GM18517 (cell line): Measurements from ENCODE around the gene RCAN1.
"Not testable (repeated sequence)": the region's sequence is repeated elsewhere in the genome, so short reads cannot be mapped to it uniquely, and the experiment has no call there.

Experiments used
- ATAC-seq: cut with Tn5 transposase; IDR thresholded peaks from one replicate; pipeline ENCODE4 v1.9.1; 2021; ENCODE audit warnings: mild to moderate bottlenecking, moderate library complexity; ENCODE audit not compliant: unreplicated experiment

The RCAN1 gene

DNA sequence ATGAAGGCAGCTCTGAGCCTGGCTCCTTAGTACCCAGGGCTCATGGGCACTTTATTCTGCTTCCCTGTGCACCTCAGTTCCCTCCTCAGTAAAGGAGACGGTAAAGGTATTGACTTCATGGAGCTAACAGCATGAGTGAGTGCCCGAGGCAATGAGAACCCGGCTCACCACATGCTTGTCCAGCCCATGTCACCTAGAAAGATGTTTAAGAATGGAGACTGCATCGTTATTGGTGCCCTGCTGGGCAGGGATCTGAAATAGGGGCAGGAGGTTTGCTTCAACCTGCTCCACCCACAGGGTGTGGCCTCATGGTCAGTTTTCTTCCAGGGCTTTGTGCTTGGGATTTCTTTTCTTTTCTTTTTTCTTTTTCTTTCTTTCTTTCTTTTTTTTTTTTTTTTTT, 95.9 kb downstream of the RCAN1 start:
- ATAC-seq = no peak

DNA sequence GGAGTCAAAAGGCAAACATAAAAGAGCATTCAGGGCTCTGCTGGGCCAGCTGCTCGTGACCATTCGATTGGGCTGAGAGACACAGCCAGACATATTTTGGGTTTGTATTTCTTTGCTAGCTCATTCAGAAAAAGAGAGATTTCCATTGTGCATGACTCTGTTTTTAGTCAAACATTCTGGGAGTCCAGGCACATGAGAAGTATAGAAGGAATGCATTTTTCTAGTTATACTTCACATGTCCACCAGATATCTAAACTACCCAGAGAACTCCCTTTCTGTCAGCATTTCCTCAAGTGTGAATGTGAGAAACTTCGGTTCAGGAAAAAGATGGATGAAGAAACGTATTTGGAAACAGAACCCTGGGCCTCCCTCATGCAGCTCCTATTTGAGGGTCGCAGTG, 96.6 kb downstream of the RCAN1 start:
- ATAC-seq = no peak

DNA sequence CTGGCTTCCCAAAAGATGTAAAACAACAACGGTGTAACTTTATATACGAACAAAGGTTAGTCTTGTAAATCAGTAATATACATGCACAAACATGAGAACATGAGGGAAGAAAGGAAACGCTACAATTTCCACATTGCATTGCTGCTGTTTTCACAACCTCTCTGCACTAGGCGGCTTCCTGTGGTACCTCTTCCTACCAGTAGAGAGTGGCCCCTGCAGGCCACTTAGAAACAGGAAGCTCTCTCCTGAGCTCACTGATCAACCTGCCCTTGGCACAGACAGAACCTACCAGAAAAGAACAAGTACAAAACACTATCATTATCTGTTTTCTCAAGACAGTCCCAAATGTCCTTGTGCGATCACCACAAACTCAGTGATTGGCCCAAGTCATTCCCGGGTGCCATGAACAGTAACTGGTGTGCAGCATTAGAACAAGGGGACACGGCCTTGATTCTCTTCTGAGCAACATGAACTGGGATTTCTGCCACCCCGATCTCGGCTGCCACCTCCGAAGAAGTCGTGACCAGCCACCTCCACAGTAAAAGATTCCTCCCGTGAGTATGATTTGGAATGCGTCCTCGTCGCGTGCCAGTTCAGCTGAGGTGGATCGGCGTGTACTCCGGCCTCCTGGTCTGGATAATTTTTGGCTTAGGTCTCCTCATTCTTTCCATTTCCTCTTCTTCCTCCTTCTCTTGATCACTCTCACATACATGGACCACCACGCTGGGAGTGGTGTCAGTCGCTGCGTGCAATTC, 97.2 kb downstream of the RCAN1 start:
- no peak for ATAC-seq

DNA sequence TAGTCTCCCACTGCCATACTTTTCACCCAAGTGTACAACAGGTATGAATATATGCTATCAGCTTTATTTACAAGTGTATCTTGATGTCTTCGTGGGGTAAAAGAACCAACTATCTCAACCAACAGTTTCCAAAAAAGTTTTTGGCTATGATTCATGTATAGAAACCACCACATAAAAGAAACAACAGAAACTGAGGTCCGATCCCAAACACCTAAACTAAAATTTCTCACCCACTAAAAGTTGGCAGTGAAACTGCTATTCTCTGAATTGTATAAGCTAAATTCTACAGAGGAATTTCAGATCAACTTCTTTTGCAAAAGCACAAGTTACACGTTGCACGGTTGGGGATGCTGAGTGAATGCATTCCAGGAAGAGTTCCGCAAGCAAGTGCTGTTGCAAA, 97.9 kb downstream of the RCAN1 start:
- no peak for ATAC-seq

DNA sequence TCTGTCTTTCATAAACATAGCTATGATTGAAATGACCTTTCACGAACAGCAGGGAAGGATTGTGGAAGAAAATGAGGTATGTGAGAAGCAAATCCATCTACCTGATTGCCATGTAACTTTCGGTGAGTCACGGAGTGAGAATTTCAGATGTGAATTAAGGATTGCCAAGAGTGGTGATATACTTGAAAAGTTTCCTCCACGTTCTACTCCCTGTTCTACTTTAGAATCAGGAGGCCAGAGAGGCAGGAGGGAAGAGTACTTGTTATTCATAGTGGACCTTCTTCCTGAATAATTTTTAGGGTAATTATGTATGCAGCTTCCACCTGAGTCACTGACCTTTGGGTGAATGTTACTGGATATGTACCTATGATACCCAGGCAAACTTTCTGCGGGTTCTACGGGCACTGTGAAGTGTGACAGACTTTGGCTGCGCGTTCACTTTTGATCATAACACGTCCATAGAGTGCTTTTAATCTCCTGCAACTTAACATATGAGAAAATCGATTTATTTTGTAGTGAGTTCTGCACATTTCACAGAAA, 100.3 kb downstream of the RCAN1 start:
- ATAC-seq = no peak

DNA sequence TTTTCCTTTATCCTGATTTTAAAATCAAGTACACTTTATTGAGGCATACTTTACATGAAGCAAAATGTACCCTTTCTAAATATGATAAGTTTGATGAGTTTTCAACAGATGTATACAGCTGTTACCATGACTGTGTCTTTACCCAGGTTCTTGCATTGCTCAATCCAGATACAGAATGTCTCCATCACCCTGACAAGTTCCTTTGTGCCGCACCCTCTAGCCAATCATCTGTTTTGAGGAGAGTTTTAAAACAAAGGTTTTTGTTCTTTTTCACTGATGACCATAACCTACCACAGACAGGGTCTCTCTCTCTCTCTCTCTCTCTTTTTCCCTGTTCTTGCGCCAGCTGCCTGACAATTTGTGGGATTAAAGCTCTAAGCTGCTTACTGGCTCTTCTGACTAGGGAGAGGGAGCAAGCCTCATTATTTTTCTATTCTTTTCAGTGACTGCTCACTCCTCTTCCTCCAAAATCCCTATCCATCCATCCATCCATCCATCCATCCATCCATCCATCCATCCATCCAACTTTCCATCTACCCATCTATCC, 101.7 kb downstream of the RCAN1 start:
- no peak for ATAC-seq

DNA sequence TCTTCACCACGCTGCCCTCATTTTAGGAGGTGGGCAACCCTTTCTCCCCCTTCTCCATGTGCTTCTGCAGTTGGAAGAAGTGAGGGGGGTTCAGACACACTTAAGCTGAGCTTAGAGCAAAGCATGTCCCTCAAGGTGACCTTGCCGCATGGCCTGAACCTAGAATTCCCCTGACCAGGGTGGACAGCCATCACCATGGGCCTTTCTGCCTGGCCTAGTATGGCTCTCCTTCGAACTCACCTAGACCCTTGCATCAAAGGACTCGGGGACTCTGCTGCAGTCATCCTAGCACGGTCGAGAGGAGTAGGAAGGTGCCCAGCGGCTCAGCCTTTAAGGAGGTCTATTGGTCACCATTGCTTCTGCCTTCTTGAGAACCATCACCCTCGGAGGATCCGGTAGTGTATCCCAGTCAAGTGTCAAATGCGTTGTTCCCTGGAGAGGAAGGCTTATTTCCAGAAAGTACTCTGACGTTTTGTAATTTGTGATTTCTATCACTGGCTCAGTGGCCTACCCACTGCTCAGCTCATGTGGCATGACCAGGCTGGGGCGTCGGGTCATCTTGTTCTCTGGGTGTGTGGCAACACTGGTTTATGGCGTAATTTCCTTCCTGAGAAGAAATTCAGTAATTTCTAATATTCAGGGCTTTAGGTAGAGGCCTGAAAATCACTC, 103.0 kb downstream of the RCAN1 start, which contains the start of gene KCNE1:
Gene KCNE1 (minus strand): TSS at position 424 of the 669 bp plus-strand sequence. CDS start 62,576 bp downstream, outside the sequence.
- no peak for ATAC-seq

DNA sequence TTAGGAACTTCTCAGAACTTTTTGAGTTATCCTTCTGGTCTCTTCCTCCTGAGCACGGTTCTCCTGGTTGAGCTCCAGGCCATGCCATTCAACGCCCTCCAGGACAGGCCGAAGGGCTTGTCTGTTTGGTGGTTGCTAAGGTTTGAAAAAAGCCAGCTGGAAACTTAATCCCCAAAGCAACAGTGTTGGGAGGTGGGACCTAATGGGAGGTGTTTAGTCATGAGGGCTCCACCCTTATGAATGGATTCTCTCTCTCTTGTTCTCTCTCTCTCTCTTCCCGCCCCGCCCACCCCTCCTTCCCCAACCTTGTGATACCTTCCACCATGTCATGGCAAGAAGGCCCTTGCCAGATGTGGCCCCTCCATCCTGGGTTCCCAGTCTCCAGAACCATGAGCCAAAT, 103.7 kb downstream of the RCAN1 start:
- no peak for ATAC-seq

DNA sequence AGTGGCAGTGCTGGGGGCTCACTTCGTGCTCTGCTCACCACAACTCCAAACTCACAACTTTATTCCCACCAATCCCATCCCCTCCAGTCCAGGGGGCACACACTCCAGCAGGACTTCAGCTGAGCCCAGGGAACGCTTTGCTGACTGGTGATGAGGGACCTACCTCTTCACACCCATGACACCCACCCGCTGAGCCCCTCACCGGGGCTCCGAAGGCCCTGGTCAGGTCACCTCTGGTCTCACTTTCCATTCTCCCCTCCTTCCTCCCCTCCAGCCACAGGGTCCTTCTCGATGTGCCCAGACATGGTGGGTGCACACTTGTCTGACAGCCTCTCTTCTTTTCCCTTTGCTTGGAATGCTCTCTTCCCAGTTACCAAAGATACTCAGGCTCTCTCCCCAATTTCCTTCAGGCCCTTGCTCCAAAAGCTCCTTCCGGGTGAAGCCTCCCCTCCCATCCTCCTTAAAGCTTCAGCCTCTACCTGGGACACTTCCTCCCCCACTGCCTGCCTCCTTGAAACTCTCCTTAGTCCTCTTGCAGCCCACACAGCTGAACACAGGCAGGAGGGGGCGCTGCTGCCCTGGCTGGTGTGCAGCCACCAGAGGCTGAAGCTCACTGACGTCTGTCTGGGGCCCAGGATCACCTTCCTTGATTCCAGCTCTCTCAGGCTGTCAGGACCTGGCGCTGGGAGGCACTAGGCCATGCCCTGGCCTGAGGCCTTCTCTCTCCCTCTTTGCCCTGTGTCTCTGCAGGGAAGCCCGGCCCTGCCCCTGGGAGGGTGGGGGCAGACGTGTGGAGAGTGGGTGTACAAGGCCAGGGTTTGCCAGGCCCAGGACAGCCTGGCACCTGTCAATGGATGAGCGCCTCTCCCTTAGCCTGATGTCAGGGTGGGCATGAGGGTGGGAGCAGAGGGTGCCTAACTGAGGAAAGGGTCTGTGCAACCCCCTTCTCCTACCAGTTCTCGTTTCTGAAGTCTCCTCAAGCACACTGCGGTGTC, 104.5 kb downstream of the RCAN1 start:
- no peak for ATAC-seq

DNA sequence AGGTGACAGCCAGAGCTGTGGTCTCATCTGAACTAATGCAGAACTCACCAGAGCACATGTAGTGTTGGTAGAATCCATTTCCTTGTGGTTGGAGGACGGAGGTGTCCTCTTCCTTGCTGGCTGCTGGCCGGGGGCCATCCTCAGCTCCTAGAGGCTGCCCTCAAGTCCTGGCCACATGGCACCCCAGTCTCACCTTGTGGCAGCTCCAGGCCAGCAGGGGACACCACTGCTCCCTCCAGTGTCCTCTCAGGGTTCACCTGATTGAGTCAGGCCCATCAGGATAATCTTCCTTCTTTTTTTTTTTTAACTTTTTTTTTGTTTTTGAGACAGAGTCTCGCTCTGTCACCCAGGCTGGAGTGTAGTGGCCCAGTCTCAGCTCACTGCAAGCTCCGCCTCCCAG, 105.8 kb downstream of the RCAN1 start:
- ATAC-seq = no peak

DNA sequence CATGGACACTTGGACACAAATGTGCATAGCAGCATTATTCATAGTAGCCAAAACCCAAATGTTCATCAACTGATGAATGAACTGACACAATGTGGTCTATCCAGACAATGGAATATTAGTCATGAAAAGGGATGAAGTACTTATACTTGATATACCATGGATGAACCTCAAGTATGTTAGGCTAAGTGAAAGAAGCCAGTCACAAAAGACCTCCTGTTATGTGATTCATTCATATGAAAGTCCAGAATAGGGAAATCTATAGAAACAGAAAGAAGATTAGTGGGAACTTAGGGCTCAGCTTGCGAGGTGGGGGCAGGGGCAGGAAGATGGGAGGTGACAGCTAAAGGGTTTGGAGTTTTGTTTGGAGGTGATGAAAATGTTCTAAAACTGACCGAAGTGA, 110.3 kb downstream of the RCAN1 start:
- no peak for ATAC-seq

DNA sequence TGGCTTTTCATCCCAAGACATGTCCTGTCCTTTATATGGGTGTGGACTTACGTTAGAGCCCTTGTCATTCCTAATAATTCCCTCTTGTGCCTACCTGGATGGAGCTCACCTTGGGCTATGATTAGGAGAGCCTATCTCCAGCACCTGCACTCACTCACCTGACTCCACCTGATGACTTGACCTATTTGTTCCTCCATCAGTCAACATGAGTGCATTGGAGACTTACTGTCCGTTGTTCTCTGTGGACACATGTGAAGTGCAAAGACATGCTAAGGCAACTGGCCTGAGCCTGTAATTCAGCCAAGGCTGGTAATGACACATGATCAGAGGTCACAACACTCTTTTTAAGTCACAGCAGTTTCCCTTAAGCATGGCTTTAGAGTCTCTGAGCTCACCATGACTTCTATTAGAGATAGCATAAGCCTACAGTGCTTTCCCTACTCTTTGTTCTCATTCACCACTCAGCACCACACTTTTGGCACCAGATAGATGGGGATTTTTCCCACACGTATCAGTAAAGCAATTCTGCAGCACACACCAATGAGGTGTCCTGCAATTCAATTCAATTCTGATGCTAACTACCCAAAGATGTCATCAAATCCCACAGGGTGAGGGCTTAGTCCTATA, 112.3 kb downstream of the RCAN1 start:
- no peak for ATAC-seq

DNA sequence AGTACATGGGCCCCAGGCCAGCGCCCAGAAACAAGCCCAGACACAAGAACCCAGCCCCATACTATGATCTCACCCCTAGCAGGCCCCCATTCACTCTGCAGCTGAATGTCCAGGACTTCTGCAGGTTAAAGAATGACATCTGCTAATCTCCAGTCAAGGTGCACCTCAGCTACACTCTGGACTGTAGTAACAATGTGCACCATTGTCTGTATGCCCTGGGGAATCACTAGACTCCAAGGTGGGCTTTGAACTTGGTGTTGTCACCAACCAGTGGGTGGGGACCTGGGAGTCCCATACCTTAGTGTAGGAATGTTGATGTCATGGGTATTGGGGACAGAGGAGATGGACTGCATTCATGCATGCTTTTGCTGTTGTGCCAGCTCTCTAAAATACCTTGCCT, 113.2 kb downstream of the RCAN1 start:
- ATAC-seq = no peak

DNA sequence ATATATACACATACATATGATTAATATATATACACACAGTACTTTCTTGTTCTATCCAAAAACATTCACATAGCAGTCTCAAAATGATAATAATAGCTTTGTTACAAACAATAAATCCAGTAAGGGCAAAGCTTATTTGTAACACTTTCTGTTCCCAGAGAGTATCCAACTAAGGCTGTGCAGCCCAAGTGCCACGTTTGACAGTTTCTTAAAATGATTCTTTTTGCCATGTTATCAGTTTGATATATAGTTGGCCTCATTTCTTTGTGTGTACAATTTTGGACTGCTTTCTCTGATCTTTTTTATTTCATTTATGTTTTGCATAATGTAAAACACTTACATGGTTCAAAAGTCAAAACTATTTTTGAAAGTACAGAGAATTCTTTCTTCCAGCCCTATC, 114.7 kb downstream of the RCAN1 start:
- ATAC-seq = no peak

DNA sequence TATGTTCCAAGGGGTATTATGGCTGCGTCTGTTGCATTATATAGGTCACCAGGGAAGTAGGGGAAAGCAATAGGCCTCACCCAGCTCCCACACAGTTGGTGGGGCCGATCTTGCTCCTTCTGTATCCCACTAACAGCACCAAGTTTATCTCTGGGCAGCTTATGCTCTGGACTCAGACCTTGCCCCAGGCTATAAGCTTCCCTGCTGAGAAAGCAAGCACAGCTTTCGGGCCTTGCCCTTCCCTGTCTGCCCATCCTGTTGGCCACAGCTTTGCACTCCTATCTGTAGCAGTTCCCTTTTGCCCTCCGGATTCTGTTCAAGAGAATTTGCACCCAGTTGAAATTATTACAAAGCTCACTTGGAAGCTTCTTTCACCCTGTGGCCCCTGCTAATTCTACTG, 115.8 kb downstream of the RCAN1 start:
- no peak for ATAC-seq

DNA sequence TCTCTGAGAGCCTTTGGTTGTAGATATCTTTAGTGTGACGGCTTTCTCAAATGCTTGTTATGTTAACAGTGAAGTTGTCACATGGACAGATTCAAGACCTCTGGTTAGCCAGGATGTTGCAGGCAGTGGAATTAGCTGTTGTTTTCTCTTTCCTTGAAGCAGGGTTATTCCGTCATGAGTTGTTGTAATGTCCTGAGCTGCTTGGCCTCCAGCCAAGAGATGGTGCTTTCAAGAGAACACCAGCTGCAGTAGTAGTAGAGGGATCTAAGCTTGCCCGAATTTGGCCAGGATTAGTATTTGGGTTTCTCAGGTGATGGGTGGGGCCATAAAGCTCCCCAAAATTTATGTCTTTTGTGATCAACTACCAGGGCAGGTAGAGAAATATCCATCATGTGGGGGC, 116.3 kb downstream of the RCAN1 start:
- ATAC-seq = no peak

DNA sequence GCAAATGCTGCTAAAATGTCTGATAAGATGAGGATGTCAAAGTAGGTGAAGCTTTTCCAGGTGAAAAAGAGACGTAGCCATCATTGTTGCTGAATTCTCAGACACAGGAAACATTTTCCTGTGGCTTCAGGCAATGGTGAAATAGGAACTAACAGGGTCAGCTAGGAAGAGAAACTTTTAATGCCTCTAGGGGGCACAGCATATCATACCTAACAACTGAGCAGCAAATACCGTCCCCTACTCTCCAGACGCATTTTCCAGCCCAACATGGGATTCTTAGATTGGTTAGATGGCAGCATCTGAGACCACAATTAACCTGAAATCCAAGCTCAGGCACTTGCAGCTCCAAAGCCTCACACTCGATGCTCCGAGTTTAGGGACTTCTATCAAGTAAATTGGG, 131.1 kb downstream of the RCAN1 start:
- not testable (repeated sequence) for ATAC-seq

DNA sequence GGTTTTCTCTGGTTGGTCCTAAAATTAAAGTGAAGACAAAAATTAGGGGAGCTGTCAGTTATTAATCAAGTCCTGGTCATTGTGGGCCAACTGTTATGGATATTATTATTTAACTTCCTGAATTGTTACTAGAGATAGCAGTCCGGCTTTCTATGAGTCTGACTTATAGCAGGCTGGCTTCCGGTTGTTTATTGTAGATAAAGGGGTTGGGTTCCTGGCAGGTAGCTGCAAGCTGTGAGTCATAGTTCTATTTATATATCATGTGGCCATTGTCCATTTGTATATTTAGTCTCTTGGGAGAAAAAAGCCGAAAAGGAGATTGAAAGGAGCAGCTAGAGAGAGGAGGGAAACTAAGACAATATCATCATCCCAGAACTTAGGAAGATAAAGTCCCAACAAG, 131.5 kb downstream of the RCAN1 start:
- not testable (repeated sequence) for ATAC-seq

DNA sequence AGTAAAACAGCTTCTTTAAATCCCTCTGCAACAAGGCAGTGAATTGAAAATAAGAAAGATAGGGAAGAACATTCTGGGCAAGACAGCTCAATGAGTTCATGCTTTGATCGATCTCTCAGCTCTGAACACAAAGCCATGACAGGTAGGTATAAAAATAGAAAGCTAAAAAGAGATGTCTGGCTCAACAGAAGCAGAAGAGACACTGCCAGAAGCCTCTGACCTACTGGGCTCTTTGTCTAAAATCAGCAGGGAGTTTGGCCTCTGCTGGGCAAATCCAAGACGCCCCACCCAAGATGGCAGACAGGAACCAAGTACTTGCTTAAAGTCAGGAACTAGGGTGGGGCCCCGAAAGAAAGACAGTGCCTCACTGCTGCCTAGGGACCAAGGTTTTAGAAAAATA, 147.6 kb downstream of the RCAN1 start:
- ATAC-seq = not testable (repeated sequence)
